ENCODE results near the gene MTA3. TPM values are rescaled to one million over a fixed set of nuclear protein-coding genes. Genes with fewer than 3 reads are reported as not detected.

The MTA3 gene
- total RNA-seq, 1 donor, result 34.1 TPM

GRCh38 chr2:42566025-42566424 is 2.4 kb upstream of the MTA3 start:
- no peak for DNase-seq (ENCODE audit: low read depth)
- no peak overlapping the region for H3K4me3 ChIP-seq (ENCODE audit: low read depth, low read length)
- TF ChIP-seq, protein P1, sequence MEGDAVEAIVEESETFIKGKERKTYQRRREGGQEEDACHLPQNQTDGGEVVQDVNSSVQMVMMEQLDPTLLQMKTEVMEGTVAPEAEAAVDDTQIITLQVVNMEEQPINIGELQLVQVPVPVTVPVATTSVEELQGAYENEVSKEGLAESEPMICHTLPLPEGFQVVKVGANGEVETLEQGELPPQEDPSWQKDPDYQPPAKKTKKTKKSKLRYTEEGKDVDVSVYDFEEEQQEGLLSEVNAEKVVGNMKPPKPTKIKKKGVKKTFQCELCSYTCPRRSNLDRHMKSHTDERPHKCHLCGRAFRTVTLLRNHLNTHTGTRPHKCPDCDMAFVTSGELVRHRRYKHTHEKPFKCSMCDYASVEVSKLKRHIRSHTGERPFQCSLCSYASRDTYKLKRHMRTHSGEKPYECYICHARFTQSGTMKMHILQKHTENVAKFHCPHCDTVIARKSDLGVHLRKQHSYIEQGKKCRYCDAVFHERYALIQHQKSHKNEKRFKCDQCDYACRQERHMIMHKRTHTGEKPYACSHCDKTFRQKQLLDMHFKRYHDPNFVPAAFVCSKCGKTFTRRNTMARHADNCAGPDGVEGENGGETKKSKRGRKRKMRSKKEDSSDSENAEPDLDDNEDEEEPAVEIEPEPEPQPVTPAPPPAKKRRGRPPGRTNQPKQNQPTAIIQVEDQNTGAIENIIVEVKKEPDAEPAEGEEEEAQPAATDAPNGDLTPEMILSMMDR (IDR thresholded peaks at IDR 0.05; ENCODE audit: insufficient read depth, low read length), result no peak

DNA sequence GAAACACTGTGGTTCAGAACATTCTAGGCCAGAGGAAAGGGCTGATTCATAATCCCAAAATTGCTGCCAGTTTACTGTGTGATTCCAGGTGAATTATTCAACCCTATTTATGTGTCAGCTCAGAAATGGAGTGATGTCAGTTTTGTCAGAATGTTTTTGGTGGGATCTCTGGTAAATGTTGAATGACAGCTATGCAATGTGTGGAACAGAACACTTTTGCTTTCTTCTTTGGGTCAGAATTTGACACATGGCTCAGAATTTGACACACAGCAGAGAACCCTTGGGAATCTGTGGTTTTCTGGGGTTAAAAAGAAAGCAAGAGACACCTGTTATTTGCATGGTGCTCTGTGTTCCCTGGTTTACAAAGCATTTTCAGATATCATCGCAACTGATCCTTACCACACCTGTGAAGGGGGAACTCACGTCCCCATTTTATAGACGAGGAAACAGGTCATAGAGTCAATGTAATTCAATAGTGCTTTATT is 1.6 kb upstream of the MTA3 start:
- DNase-seq (ENCODE audit: low read depth), result no peak
- TF ChIP-seq, protein P1 (IDR thresholded peaks at IDR 0.05; ENCODE audit: insufficient read depth, low read length), result no peak
- no peak overlapping the region for H3K4me3 ChIP-seq (ENCODE audit: low read depth, low read length)

DNA sequence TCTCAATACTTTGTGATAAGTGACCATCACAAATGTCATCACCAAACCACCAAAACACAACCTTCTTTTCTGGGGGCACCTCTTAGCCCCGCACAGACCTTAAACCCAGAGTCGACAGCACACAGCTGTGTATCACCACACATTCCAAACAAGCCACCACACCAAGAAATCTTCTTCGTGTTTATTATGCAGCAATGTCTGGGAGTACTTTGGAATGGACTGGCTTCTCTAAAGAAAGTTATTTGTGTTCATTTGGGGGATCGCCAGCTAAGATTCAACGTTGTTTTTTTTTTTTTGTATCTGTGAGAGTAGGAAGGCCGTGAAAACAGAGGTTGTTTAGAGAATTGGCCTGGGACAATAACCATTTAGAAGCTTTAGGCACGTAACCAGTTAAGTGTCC is 1.1 kb upstream of the MTA3 start:
- H3K4me3 ChIP-seq (ENCODE audit: low read depth, low read length), result no peak overlapping the region
- DNase-seq (ENCODE audit: low read depth), result peak; percentile 42
- TF ChIP-seq, protein P1 (IDR thresholded peaks at IDR 0.05; ENCODE audit: insufficient read depth, low read length), result no peak

DNA sequence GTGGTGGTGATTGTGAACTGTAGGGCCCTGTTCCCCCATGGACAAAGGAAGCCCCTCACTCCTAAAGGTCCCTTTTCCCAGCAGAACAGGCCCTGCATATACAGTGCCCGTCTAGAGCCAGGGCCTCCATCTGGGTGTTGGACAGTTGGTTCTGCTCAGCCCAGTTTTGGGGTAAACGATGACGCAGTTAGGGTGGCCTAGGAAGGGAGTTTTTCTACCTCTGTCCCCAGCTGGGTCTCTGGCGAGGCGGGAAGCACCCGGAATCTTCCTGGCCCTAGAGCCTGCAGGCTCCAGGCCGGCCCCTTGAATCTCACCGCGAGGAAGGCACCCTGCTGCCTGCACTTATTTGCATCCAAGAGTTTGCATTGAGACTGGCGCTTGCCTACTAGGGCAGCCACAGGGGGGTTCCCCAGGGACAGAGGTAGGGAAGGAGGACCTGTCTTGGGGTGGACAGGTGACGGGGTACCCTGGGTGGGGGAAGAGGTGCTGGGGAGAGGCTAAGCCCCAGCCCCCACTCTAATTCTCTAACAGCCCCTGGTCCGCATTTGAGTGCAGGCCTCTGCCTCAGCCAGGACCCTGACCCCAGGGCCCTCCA is 529 bp upstream of the MTA3 start:
- peak overlapping the region; percentile 33 for H3K4me3 ChIP-seq (ENCODE audit: low read depth, low read length)
- no peak for DNase-seq (ENCODE audit: low read depth)
- TF ChIP-seq, protein P1 (IDR thresholded peaks at IDR 0.05; ENCODE audit: insufficient read depth, low read length), result no peak

- TF ChIP-seq, protein P1 (IDR thresholded peaks at IDR 0.05; ENCODE audit: insufficient read depth, low read length), result no peak
- H3K4me3 ChIP-seq (ENCODE audit: low read depth, low read length), result peak overlapping the region; percentile 89
- peak; percentile 38 for DNase-seq (ENCODE audit: low read depth)
Observed at GRCh38 chr2:42569116-42569711, 782 bp downstream of the MTA3 start.

- DNase-seq (ENCODE audit: low read depth), result peak; percentile 6
- peak overlapping the region; percentile 89 for H3K4me3 ChIP-seq (ENCODE audit: low read depth, low read length)
- TF ChIP-seq, protein P1 (IDR thresholded peaks at IDR 0.05; ENCODE audit: insufficient read depth, low read length), result no peak
Observed at GRCh38 chr2:42569883-42570282, 1.5 kb downstream of the MTA3 start.
